ENCODE data around the gene F5. TPM values are rescaled to one million over a fixed set of nuclear protein-coding genes. Genes with fewer than 3 reads are reported as not detected.
A peak's percentile ranks its signal among the peaks of the same experiment; 100 is the strongest.

The F5 gene
- total and polyA plus RNA-seq, 2 of the 13 experiments (the other 11 are each of a cell fraction or from before 2014, with no cell fraction given) = 38.3 to 64.0 TPM

DNA sequence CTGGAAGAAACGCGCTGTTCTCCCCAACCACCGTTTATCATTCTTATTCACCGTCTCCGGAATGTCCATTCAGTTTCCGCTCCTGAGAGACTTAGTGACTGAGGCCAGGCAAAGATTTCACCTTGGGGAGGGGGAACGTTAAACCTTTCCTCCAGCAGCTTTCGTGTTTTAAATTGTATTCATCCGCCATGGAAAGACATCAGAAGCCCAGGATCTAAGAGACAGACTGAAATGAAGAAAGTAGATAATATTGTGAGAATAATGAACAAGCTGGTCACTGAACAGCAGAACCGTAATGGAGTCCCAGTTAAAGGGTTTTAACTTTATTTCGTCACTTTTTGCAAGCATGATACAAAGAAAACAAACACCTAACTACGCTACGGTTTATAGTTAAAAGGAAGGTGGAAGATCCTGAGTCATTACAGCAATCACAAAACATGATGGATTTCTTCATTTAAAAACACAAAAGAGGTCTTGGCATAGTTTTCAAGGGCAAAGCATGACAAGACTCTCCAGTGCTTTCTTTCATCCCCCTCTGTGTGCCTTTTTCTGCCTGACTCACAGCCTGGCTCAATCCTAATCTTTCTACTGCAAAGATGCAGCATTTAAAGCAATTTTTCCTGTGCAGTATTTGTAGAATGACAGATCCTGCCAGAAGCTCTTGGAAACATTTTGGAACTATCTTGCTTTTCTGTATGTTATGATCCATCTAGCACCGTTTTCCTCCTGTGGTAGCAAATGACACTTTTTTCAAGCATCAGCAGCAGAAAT, 99.8 kb downstream of the F5 start (continued):
- TF ChIP-seq, protein P1, sequence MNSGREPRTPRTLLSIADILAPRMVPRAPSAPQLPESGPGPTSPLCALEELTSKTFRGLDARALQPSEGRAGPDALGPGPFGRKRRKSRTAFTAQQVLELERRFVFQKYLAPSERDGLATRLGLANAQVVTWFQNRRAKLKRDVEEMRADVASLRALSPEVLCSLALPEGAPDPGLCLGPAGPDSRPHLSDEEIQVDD (CRISPR knock-in tag; IDR thresholded peaks at IDR 0.05; ENCODE audit: borderline replicate concordance) = no peak
- TF ChIP-seq NRL (CRISPR knock-in tag; IDR thresholded peaks at IDR 0.05; ENCODE audit: borderline replicate concordance) (no peak), CENPX (CRISPR knock-in tag; IDR thresholded peaks at IDR 0.05) (no peak), GTF2F1 (IDR thresholded peaks at IDR 0.05; ENCODE audit: low read length) (no peak), ONECUT2 (CRISPR knock-in tag; IDR thresholded peaks at IDR 0.05) (0 out of 2 replicates have a peak, but pooled peaks have one; percentile 24), IKZF1 (IDR thresholded peaks at IDR 0.05) (no peak), YEATS2 (CRISPR knock-in tag; IDR thresholded peaks at IDR 0.05; ENCODE audit: borderline replicate concordance) (peak; percentile 2; the same call in 1 of the 2 replicates), NR2C2 (CRISPR knock-in tag; IDR thresholded peaks at IDR 0.05; ENCODE audit: borderline replicate concordance) (0 out of 2 replicates have a peak, but pooled peaks have one; percentile 7), ZNF563 (CRISPR knock-in tag; IDR thresholded peaks at IDR 0.05) (0 out of 2 replicates have a peak, but pooled peaks have one; percentile 10), KLF16 (CRISPR knock-in tag; IDR thresholded peaks at IDR 0.05) (no peak), NR2F6 (IDR thresholded peaks at IDR 0.05) (0 out of 2 replicates have a peak, but pooled peaks have one; percentile 1), NR2F6 (CRISPR knock-in tag; IDR thresholded peaks at IDR 0.05) (no peak; the same call in 1 of the 2 replicates), ZBTB1 (CRISPR knock-in tag; IDR thresholded peaks at IDR 0.05; ENCODE audit: borderline replicate concordance) (no peak), MLLT10 (CRISPR knock-in tag; IDR thresholded peaks at IDR 0.05) (0 out of 2 replicates have a peak, but pooled peaks have one; percentile 30), ZNF891 (CRISPR knock-in tag; IDR thresholded peaks at IDR 0.05) (no peak), ZNF432 (CRISPR knock-in tag; IDR thresholded peaks at IDR 0.05; ENCODE audit: borderline replicate concordance) (no peak)
- TF ChIP-seq, protein P2, sequence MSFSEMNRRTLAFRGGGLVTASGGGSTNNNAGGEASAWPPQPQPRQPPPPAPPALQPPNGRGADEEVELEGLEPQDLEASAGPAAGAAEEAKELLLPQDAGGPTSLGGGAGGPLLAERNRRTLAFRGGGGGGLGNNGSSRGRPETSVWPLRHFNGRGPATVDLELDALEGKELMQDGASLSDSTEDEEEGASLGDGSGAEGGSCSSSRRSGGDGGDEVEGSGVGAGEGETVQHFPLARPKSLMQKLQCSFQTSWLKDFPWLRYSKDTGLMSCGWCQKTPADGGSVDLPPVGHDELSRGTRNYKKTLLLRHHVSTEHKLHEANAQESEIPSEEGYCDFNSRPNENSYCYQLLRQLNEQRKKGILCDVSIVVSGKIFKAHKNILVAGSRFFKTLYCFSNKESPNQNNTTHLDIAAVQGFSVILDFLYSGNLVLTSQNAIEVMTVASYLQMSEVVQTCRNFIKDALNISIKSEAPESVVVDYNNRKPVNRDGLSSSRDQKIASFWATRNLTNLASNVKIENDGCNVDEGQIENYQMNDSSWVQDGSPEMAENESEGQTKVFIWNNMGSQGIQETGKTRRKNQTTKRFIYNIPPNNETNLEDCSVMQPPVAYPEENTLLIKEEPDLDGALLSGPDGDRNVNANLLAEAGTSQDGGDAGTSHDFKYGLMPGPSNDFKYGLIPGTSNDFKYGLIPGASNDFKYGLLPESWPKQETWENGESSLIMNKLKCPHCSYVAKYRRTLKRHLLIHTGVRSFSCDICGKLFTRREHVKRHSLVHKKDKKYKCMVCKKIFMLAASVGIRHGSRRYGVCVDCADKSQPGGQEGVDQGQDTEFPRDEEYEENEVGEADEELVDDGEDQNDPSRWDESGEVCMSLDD (CRISPR knock-in tag; IDR thresholded peaks at IDR 0.05; ENCODE audit: borderline replicate concordance) = no peak
- TF ChIP-seq, protein P3, sequence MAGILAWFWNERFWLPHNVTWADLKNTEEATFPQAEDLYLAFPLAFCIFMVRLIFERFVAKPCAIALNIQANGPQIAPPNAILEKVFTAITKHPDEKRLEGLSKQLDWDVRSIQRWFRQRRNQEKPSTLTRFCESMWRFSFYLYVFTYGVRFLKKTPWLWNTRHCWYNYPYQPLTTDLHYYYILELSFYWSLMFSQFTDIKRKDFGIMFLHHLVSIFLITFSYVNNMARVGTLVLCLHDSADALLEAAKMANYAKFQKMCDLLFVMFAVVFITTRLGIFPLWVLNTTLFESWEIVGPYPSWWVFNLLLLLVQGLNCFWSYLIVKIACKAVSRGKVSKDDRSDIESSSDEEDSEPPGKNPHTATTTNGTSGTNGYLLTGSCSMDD (CRISPR knock-in tag; IDR thresholded peaks at IDR 0.05) = no peak
- TF ChIP-seq, protein P4, sequence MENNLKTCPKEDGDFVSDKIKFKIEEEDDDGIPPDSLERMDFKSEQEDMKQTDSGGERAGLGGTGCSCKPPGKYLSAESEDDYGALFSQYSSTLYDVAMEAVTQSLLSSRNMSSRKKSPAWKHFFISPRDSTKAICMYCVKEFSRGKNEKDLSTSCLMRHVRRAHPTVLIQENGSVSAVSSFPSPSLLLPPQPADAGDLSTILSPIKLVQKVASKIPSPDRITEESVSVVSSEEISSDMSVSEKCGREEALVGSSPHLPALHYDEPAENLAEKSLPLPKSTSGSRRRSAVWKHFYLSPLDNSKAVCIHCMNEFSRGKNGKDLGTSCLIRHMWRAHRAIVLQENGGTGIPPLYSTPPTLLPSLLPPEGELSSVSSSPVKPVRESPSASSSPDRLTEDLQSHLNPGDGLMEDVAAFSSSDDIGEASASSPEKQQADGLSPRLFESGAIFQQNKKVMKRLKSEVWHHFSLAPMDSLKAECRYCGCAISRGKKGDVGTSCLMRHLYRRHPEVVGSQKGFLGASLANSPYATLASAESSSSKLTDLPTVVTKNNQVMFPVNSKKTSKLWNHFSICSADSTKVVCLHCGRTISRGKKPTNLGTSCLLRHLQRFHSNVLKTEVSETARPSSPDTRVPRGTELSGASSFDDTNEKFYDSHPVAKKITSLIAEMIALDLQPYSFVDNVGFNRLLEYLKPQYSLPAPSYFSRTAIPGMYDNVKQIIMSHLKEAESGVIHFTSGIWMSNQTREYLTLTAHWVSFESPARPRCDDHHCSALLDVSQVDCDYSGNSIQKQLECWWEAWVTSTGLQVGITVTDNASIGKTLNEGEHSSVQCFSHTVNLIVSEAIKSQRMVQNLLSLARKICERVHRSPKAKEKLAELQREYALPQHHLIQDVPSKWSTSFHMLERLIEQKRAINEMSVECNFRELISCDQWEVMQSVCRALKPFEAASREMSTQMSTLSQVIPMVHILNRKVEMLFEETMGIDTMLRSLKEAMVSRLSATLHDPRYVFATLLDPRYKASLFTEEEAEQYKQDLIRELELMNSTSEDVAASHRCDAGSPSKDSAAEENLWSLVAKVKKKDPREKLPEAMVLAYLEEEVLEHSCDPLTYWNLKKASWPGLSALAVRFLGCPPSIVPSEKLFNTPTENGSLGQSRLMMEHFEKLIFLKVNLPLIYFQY (CRISPR knock-in tag; IDR thresholded peaks at IDR 0.05; ENCODE audit: borderline replicate concordance) = no peak

Measured in HepG2 (cell line).